Measurements from ENCODE around the gene RPS14. TPM values are rescaled to one million over a fixed set of nuclear protein-coding genes. Genes with fewer than 3 reads are reported as not detected.

RPS14 gene
- total RNA-seq, 1 experiment from 2014 or later = 2,564 TPM

DNA sequence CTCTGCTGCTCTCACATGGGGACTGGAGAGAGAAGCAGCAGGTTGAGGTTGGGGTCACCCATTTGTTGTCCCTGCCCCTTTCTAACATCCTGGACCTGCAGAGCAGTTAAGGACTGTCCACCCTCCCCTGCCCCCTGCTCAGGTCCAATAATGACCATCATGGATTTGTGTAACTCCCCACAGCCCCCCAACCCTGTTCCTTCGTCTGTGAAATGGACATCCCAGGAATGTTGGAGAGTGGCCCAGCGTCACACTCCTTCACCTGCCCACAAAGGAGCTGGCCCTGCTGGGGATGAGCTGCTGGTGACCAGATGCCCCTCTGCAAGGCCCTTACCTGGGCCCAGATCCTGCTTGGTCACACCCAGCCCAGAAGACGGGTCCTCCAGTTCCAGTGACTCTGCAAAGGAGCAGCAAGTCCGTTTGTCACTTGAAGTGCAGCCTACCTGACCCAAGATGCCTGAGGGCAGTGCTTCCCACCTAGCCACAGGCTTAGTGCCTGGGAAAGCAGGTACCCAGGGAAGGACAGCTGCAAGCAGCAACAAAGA is 47.2 kb downstream of the RPS14 start:
- Mint-ChIP-seq H3K4me1 (no peaks in the 10 kb centered on the region), H3K9me3 (no peaks in the 10 kb centered on the region), H3K36me3 (peaks cover 34% of the 10 kb centered on the region), H3K27me3 (ENCODE audit: low read depth) (no peaks in the 10 kb centered on the region), H3K4me3 (no peak overlapping the region), H3K27ac (no peak overlapping the region; the same call in 1 of the 2 replicates)
- TF ChIP-seq ZNF232 (CRISPR knock-in tag; IDR thresholded peaks at IDR 0.05) (no peak), TEAD1 (CRISPR knock-in tag; IDR thresholded peaks at IDR 0.05) (no peak), ZNF396 (CRISPR knock-in tag; IDR thresholded peaks at IDR 0.05; ENCODE audit: borderline replicate concordance) (no peak), ZNF121 (CRISPR knock-in tag; IDR thresholded peaks at IDR 0.05) (no peak)
- ChIA-PET CTCF (interaction anchor here (1.3 to 1.4 kb wide), 2 partner anchors 34 to 37 kb away, joined by 3 to 6 read pairs; no protein-coding TSS in a partner anchor), POLR2A (no interaction called here)
- DNase-seq (ENCODE audit: low spot score) = no peak
- no peak for ATAC-seq

DNA sequence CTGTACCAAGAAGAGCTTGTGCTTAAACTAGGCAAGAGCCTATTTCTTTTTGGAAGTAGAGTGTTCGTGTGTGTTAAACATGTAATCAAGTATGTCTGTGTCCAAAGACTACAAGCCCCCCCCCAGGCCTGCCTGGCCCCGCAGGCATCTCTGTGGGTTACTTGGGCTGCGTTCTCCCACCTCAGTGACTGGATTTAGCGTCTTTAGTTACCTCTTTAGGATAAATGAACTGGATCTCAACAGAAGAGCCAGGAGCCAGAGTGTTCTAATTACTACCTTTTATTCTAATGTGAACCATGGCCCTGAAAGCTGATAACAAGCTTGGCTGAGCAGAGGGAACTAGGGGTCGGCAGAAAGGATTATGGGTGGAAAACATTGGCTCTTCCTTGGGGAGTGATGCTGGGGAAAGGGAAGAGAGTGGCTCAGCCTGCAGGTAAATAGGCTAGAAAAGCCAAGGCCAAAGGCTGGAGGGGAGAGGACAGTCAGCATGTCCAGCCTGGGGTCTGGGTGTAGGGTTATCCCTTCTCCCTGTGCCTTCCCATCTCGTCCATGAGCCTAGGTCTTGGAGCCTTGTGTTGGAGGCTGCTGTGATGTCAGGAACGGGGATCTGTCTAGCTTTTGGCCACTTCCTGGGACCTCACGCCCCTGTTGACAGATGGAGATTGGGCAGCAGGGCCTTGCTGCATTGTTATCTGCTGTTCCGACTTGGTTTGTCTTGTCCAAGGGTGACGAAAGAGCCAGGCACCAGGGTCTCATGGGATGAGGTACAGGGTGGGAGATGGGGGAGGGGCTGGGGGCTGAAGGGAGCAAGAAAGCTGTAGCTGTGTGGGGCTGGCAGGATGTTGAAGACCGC is 47.9 kb downstream of the RPS14 start:
- Mint-ChIP-seq H3K4me3 (no peak overlapping the region), H3K9me3 (no peaks in the 10 kb centered on the region), H3K27me3 (ENCODE audit: low read depth) (no peaks in the 10 kb centered on the region), H3K4me1 (no peaks in the 10 kb centered on the region), H3K27ac (no peak overlapping the region), H3K36me3 (peaks cover 37% of the 10 kb centered on the region)
- CTCF ChIA-PET = interaction anchor here (1.3 to 4.6 kb wide), 2 partner anchors 10 to 35 kb away, joined by 6 to 41 read pairs; partner anchors contain the start of gene CD74
- no peak for DNase-seq (ENCODE audit: low spot score)
- POLR2A ChIA-PET = no interaction called here
- TF ChIP-seq ARID4B (CRISPR knock-in tag; IDR thresholded peaks at IDR 0.05; ENCODE audit: borderline replicate concordance) (no peak), STAT6 (CRISPR knock-in tag; conservative IDR thresholded peaks at IDR 0.05; ENCODE audit: low read depth) (no peak), FOXP1 (CRISPR knock-in tag; IDR thresholded peaks at IDR 0.05; ENCODE audit: borderline replicate concordance) (no peak), EMX1 (CRISPR knock-in tag; IDR thresholded peaks at IDR 0.05) (no peak), ZNF138 (CRISPR knock-in tag; conservative IDR thresholded peaks at IDR 0.05) (no peak), FOXJ3 (CRISPR knock-in tag; IDR thresholded peaks at IDR 0.05; ENCODE audit: borderline replicate concordance) (no peak), MXD4 (CRISPR knock-in tag; IDR thresholded peaks at IDR 0.05; ENCODE audit: borderline replicate concordance) (no peak), ZSCAN18 (CRISPR knock-in tag; IDR thresholded peaks at IDR 0.05) (no peak), GRHL2 (CRISPR knock-in tag; IDR thresholded peaks at IDR 0.05; ENCODE audit: insufficient replicate concordance, severe bottlenecking) (no peak), ZBTB21 (CRISPR knock-in tag; IDR thresholded peaks at IDR 0.05; ENCODE audit: borderline replicate concordance) (no peak), RORB (CRISPR knock-in tag; IDR thresholded peaks at IDR 0.05) (no peak), SMAD3 (CRISPR knock-in tag; IDR thresholded peaks at IDR 0.05; ENCODE audit: borderline replicate concordance) (no peak), SP1 (CRISPR knock-in tag; conservative IDR thresholded peaks at IDR 0.05) (no peak), ZNF232 (CRISPR knock-in tag; IDR thresholded peaks at IDR 0.05) (no peak), PRRX2 (CRISPR knock-in tag; IDR thresholded peaks at IDR 0.05) (no peak), NR3C1 (CRISPR knock-in tag; conservative IDR thresholded peaks at IDR 0.05; ENCODE audit: low read depth) (no peak), TCF7 (CRISPR knock-in tag; IDR thresholded peaks at IDR 0.05; ENCODE audit: low read depth) (no peak)
- TF ChIP-seq, protein P1, sequence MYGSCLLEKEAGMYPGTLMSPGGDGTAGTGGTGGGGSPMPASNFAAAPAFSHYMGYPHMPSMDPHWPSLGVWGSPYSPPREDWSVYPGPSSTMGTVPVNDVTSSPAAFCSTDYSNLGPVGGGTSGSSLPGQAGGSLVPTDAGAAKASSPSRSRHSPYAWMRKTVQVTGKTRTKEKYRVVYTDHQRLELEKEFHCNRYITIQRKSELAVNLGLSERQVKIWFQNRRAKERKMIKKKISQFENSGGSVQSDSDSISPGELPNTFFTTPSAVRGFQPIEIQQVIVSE (CRISPR knock-in tag; IDR thresholded peaks at IDR 0.05; ENCODE audit: borderline replicate concordance) = no peak
- TF ChIP-seq, protein P2, sequence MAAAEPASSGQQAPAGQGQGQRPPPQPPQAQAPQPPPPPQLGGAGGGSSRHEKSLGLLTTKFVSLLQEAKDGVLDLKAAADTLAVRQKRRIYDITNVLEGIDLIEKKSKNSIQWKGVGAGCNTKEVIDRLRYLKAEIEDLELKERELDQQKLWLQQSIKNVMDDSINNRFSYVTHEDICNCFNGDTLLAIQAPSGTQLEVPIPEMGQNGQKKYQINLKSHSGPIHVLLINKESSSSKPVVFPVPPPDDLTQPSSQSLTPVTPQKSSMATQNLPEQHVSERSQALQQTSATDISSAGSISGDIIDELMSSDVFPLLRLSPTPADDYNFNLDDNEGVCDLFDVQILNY (CRISPR knock-in tag; IDR thresholded peaks at IDR 0.05) = no peak
- TF ChIP-seq, protein P3, sequence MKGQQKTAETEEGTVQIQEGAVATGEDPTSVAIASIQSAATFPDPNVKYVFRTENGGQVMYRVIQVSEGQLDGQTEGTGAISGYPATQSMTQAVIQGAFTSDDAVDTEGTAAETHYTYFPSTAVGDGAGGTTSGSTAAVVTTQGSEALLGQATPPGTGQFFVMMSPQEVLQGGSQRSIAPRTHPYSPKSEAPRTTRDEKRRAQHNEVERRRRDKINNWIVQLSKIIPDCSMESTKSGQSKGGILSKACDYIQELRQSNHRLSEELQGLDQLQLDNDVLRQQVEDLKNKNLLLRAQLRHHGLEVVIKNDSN (CRISPR knock-in tag; IDR thresholded peaks at IDR 0.05) = no peak
- ATAC-seq = no peak
